D721Med (cell line): ENCODE data around the gene LGI1.

Source experiments
- DNase-seq: peaks from one replicate; pipeline ENCODE4 v3.0.0; 2011; ENCODE audit warnings: low spot score; ENCODE audit not compliant: insufficient read length
- FAIRE-seq: peaks from 2 replicates; lab custom pipeline; 2011; peaks lifted over from hg19 to GRCh38; lab: Jason Lieb, UNC
- TF ChIP-seq, protein P1 (sequence below): IDR thresholded peaks from 2 replicates; pipeline ENCODE4 v1.5.1; 2012; ENCODE audit warnings: mild to moderate bottlenecking, control low read depth; ENCODE audit not compliant: insufficient read depth; ENCODE audit errors: missing control alignments

Gene LGI1

GRCh38 chr10:93760490-93760889 is 2.8 kb downstream of the LGI1 start:
- DNase-seq (no peak), FAIRE-seq (no peak)
- TF ChIP-seq, protein P1, sequence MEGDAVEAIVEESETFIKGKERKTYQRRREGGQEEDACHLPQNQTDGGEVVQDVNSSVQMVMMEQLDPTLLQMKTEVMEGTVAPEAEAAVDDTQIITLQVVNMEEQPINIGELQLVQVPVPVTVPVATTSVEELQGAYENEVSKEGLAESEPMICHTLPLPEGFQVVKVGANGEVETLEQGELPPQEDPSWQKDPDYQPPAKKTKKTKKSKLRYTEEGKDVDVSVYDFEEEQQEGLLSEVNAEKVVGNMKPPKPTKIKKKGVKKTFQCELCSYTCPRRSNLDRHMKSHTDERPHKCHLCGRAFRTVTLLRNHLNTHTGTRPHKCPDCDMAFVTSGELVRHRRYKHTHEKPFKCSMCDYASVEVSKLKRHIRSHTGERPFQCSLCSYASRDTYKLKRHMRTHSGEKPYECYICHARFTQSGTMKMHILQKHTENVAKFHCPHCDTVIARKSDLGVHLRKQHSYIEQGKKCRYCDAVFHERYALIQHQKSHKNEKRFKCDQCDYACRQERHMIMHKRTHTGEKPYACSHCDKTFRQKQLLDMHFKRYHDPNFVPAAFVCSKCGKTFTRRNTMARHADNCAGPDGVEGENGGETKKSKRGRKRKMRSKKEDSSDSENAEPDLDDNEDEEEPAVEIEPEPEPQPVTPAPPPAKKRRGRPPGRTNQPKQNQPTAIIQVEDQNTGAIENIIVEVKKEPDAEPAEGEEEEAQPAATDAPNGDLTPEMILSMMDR, result no peak

DNA sequence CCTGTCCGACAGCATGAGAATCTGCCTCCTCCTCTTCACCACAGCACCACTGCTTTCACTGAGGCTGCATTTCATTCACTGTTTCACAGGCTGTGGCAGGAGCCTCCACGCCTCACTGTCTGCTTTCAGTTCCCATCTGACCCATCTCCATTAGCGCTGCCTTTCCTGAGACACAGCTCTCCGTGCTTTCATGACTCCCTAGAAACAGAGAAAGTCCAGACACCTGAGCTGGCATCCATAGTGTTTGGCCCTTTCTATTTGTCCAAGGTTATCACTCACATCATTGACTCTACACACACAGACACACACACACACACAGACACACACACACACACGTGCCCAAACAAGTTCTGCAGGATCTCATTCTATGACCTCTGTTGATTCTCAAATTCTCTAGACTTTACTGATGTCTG is 5.2 kb downstream of the LGI1 start:
- no peak for FAIRE-seq
- DNase-seq, result no peak
- TF ChIP-seq, protein P1, result no peak

DNA sequence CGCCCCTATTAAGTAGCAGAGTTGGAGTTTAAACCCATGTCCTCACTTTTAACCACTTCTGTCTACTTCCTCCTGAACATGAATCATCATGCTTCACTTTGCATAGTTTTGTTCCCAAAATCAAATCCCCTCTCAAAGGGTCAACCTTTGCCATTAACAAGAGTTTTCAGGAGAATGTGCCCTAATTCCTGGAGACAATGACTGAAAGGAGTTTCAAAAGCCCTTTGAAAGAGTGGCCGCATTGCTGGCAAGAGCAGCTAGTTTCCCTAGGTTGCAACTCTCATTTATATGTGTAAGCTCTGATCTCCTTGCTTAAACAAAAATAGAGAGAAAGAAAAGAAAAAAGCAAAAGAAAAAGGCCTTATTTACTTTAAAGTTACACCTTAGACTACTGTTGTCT is 9.2 kb downstream of the LGI1 start:
- FAIRE-seq, result no peak
- TF ChIP-seq, protein P1, result no peak
- DNase-seq, result no peak

DNA sequence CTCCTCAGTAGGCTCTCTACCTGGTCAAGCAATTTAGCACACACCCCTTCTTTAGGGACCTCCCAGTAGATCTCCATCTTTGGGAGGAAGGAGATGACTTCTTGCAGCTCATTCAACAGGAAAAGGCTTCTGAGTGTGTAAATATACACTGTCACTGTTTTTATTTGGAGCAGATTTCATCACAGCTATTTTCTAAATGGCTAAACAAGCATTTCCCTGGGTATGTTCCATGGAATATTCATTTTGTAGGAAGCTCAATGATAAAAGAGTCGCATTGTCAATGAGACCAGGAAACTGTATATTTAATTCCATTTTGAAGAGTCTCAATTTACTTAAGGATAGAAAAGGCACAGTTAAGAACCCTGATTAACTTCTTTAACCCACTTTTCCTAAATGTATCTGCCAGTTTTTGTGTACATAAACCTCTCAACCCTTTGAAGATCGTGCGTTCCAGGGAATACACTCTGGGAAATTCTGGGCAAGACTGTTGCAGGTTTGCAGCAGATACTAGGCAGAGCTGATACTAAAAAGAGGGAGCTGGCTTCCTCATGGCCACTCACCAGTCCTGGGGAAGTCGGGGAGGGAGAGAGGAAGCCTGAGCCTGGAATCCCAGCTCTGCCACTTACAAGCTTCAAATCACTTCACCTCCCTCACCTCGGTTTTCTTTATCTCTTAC is 10.1 kb downstream of the LGI1 start:
- FAIRE-seq, result no peak
- TF ChIP-seq, protein P1, result no peak
- no peak for DNase-seq

GRCh38 chr10:93768892-93769291 is 11.2 kb downstream of the LGI1 start:
- TF ChIP-seq, protein P1, result no peak
- FAIRE-seq, result no peak
- DNase-seq, result no peak

DNA sequence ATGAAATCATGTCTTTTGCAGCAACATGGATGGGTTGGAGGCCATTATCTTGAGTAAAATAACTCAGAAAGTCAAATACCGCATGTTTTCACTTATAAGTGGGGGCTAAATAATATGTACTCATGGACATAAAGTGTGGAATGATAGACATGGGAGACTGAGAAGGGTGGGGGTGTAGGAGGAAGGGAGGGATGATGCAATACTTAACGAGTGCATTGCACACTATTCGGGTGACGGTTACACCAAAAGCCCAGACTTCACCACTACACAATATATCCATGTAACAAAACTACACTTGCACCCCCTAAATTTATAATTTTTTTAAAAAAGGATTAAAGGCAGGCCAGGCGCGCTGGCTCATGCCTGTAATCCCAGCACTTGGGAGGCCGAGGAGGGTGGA is 13.6 kb downstream of the LGI1 start:
- TF ChIP-seq, protein P1, result no peak
- FAIRE-seq (no peak), DNase-seq (no peak)

- DNase-seq (peak; percentile 23), FAIRE-seq (peak; percentile 46)
- TF ChIP-seq, protein P1, result peak; percentile 27
These were observed 15.4 kb downstream of the LGI1 start for GRCh38 chr10:93773120-93773519.
